Neuronal stem cell (in vitro differentiated cells): ENCODE data around the gene MARK3.

Experiments used
- DNase-seq: peaks from one replicate; pipeline ENCODE4 v3.0.0-alpha.2; 2013; ENCODE audit warnings: low spot score
- H2AFZ ChIP-seq: one replicate; pipeline ENCODE4 v1.6.1; 2013; ENCODE audit warnings: mild to moderate bottlenecking, low read length, inconsistent platforms
- H2AK5ac ChIP-seq: 2 replicates; pipeline ENCODE4 v1.6.1; 2013; ENCODE audit warnings: low read depth, mild to moderate bottlenecking, inconsistent platforms, low read length, moderate library complexity, mixed read lengths
- H2BK120ac ChIP-seq: 2 replicates; pipeline ENCODE4 v1.6.1; 2013; ENCODE audit warnings: low read depth, mild to moderate bottlenecking, inconsistent platforms, low read length, moderate library complexity, mixed read lengths
- H2BK12ac ChIP-seq: one replicate; pipeline ENCODE4 v1.6.1; 2013; ENCODE audit warnings: low read length, inconsistent platforms
- H2BK15ac ChIP-seq: 2 replicates; pipeline ENCODE4 v1.6.1; 2013; ENCODE audit warnings: mild to moderate bottlenecking, low read length, inconsistent platforms, mixed read lengths
- H2BK5ac ChIP-seq: one replicate; pipeline ENCODE4 v1.6.1; 2013; ENCODE audit warnings: inconsistent platforms, mild to moderate bottlenecking, low read length, moderate library complexity
- H3K14ac ChIP-seq: one replicate; pipeline ENCODE4 v1.6.1; 2013; ENCODE audit warnings: low read length, inconsistent platforms
- H3K18ac ChIP-seq: 2 replicates; pipeline ENCODE4 v1.6.1; 2013; ENCODE audit warnings: low read length, inconsistent platforms
- H3K23ac ChIP-seq: 2 replicates; pipeline ENCODE4 v1.6.1; 2013; ENCODE audit warnings: low read depth, mild to moderate bottlenecking, mixed read lengths, low read length, inconsistent platforms; ENCODE audit not compliant: poor library complexity
- H3K27ac ChIP-seq: replicated peaks from 3 replicates; pipeline ENCODE4 v1.5.1; 2013; ENCODE audit warnings: low read length, inconsistent platforms
- H3K27me3 ChIP-seq, 3 experiments: 2 replicates each; pipeline ENCODE4 v1.6.1; 2013; ENCODE audit warnings: low read length in 3 of 3, mild to moderate bottlenecking in 2 of 3, inconsistent platforms in 1 of 3, low read depth in 1 of 3, mixed read lengths in 1 of 3, moderate library complexity in 1 of 3; ENCODE audit not compliant: control insufficient read depth in 3 of 3, insufficient read depth in 3 of 3
- H3K36me3 ChIP-seq, 2 donors: replicated peaks in 1 of 2; 2 replicates each; pipeline ENCODE4 v1.6.1; 2013; ENCODE audit warnings: low read length in 2 of 2; ENCODE audit not compliant: control insufficient read depth in 2 of 2, insufficient read depth in 2 of 2
- H3K4ac ChIP-seq: 2 replicates; pipeline ENCODE4 v1.6.1; 2013; ENCODE audit warnings: inconsistent platforms, mild to moderate bottlenecking, low read length, moderate library complexity
- H3K4me1 ChIP-seq, 2 donors: 1 replicate in 1 of 2; 2 replicates in 1 of 2; pipeline ENCODE4 v1.6.1; 2013; ENCODE audit warnings: low read length in 2 of 2, low read depth in 1 of 2; ENCODE audit not compliant: control insufficient read depth in 2 of 2, insufficient read depth in 1 of 2
- H3K4me2 ChIP-seq: one replicate; pipeline ENCODE4 v1.6.1; 2013; ENCODE audit warnings: mild to moderate bottlenecking, low read length, inconsistent platforms; ENCODE audit not compliant: insufficient read depth, poor library complexity, severe bottlenecking
- H3K4me3 ChIP-seq, 2 donors: 2 replicates each; pipeline ENCODE4 v1.5.1; 2013; ENCODE audit warnings: low read length in 2 of 2, mild to moderate bottlenecking in 2 of 2, inconsistent platforms in 1 of 2, moderate library complexity in 1 of 2
- H3K79me1 ChIP-seq: one replicate; pipeline ENCODE4 v1.6.1; 2013; ENCODE audit warnings: low read depth, mild to moderate bottlenecking, inconsistent platforms, low read length, moderate library complexity
- H3K9ac ChIP-seq: one replicate; pipeline ENCODE4 v1.6.1; 2013; ENCODE audit warnings: mild to moderate bottlenecking, low read depth, low read length, inconsistent platforms; ENCODE audit not compliant: poor library complexity
- H3K9me3 ChIP-seq, 2 donors: replicated peaks in 1 of 2; 2 replicates each; pipeline versions ENCODE3 to v1.6.1; 2013; ENCODE audit warnings: low read length in 2 of 2, mild to moderate bottlenecking in 2 of 2, inconsistent platforms in 1 of 2, low read depth in 1 of 2, mixed read lengths in 1 of 2, moderate library complexity in 1 of 2; ENCODE audit not compliant: control insufficient read depth in 2 of 2, insufficient read depth in 1 of 2
- H4K8ac ChIP-seq: one replicate; pipeline ENCODE4 v1.6.1; 2013; ENCODE audit warnings: low read depth, mild to moderate bottlenecking, inconsistent platforms, low read length, moderate library complexity
- H4K91ac ChIP-seq: one replicate; pipeline ENCODE4 v1.6.1; 2013; ENCODE audit warnings: low read length, low read depth, mild to moderate bottlenecking, inconsistent platforms; ENCODE audit not compliant: poor library complexity
- WGBS, 2 donors: extraction: QIAGEN DNeasy Blood & Tissue Kit; methylation state at CpG; one replicate each; pipeline ENCODE4 v1.1.7; 2013; ENCODE audit warnings: missing lambda C conversion rate in 2 of 2, mixed read lengths in 1 of 2; ENCODE audit not compliant: insufficient read length in 2 of 2, insufficient replicate concordance in 1 of 2; ENCODE audit errors: extremely low coverage in 2 of 2; 5-methylcytosine and 5-hydroxymethylcytosine counted together

Gene MARK3

DNA sequence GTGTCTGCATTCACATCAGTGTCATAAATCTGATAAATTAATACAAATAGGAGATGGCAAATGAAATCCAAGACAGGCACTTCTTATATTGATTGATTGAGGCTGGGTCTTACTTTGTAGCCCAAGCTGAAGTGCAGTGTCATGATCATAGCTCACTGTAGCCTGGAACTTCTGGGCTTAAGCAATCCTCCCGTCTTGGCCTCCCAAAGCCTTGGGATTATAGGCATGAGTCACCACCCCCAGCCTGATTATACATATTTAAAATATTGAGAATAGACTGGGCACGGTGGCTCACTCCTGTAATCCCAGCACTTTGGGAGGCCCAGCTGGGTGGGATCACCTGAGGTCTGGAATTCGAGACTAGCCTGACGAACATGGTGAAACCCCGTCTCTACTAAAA is 51.3 kb downstream of the MARK3 start:
- no peaks in the 10 kb centered on the region for H3K4me1 ChIP-seq
- no CpG with 5 or more reads among the region's 5 CpGs for WGBS, 2 donors
- H3K14ac ChIP-seq = no peak overlapping the region
- H2AK5ac ChIP-seq = no peak overlapping the region
- H3K4me2 ChIP-seq = no peak overlapping the region
- H3K9me3 ChIP-seq = peaks cover 0 to under 1% of the 10 kb centered on the region in 2 donors
- no peak overlapping the region for H3K4ac ChIP-seq
- no peak overlapping the region for H3K23ac ChIP-seq
- no peak overlapping the region for H3K9ac ChIP-seq
- no peak overlapping the region for H2BK15ac ChIP-seq
- no peak overlapping the region for H3K27ac ChIP-seq
- no peak overlapping the region for H2BK5ac ChIP-seq
- no peak for DNase-seq
- H2BK12ac ChIP-seq = no peak overlapping the region
- peaks cover 1% of the 10 kb centered on the region for H3K79me1 ChIP-seq
- H3K18ac ChIP-seq = no peak overlapping the region
- no peak overlapping the region for H3K4me3 ChIP-seq
- H3K36me3 ChIP-seq = peaks cover 5 to 58% of the 10 kb centered on the region in 2 donors
- no peak overlapping the region for H2BK120ac ChIP-seq
- H4K91ac ChIP-seq = no peak overlapping the region
- no peak overlapping the region for H4K8ac ChIP-seq
- no peaks in the 10 kb centered on the region for H3K27me3 ChIP-seq
- no peak overlapping the region for H2AFZ ChIP-seq

DNA sequence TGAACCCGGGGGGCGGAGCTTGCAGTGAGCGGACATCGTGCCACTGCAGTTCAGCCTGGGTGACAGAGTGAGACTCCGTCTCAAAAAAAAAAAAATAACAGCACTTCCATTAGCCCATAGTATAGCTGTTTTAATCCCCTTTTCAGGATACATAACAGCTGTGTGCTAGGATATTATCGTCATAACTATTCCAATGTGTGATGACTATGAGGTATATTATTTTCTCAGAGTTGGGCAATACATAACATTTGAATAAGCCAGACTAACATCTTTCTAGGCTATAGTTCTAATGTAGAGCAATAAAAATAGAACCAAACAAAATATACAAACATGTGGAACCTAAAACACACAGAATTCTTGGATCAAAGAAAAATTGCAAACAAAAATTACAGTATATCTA is 57.1 kb downstream of the MARK3 start:
- WGBS, 2 donors = no CpG with 5 or more reads among the region's 6 CpGs
- no peaks in the 10 kb centered on the region for H3K4me1 ChIP-seq

DNA sequence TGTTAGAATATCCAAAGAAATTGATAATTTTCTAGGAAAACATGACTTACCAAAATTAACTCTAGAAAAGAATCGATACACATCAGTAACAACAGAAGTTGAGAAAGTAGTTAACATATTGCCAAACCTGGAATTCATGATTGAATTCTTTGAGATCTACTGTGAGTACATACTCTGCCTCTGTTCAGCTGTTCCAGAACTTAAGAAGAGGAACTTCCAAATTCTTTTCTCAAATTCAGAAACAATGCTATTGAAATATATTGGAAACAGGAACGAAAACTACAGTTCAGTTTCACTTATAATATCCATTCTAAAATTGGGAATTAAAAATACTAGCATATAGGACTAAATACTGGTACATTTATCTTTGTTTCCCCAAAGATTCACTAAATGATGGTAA is 57.9 kb downstream of the MARK3 start:
- H3K4me3 ChIP-seq = no peak overlapping the region
- no peak overlapping the region for H2BK120ac ChIP-seq
- H3K27ac ChIP-seq = no peak overlapping the region
- H3K4me2 ChIP-seq = no peak overlapping the region
- WGBS, 2 donors = no CpG with 5 or more reads among the region's 2 CpGs
- H4K91ac ChIP-seq = no peak overlapping the region
- H2BK12ac ChIP-seq = no peak overlapping the region
- H2BK5ac ChIP-seq = no peak overlapping the region
- H3K27me3 ChIP-seq = no peaks in the 10 kb centered on the region
- DNase-seq = no peak
- H3K18ac ChIP-seq = no peak overlapping the region
- no peaks in the 10 kb centered on the region for H3K4me1 ChIP-seq
- peaks cover 0 to 5% of the 10 kb centered on the region in 2 donors for H3K9me3 ChIP-seq
- H3K79me1 ChIP-seq = no peaks in the 10 kb centered on the region
- no peak overlapping the region for H2AK5ac ChIP-seq
- no peak overlapping the region for H3K4ac ChIP-seq
- H3K9ac ChIP-seq = no peak overlapping the region
- peaks cover 2 to 39% of the 10 kb centered on the region in 2 donors for H3K36me3 ChIP-seq
- H3K23ac ChIP-seq = no peak overlapping the region
- no peak overlapping the region for H3K14ac ChIP-seq
- no peak overlapping the region for H4K8ac ChIP-seq
- no peak overlapping the region for H2BK15ac ChIP-seq
- no peak overlapping the region for H2AFZ ChIP-seq

More for the DNA sequence above, 57.1 kb downstream of the MARK3 start:
- DNase-seq = no peak
- H3K9me3 ChIP-seq = peaks cover 0 to 5% of the 10 kb centered on the region in 2 donors
- H3K4me3 ChIP-seq = no peak overlapping the region
- no peak overlapping the region for H4K8ac ChIP-seq
- H3K36me3 ChIP-seq = peaks cover 4 to 45% of the 10 kb centered on the region in 2 donors
- no peaks in the 10 kb centered on the region for H3K27me3 ChIP-seq
- H3K18ac ChIP-seq = no peak overlapping the region
- H2AK5ac ChIP-seq = no peak overlapping the region
- no peak overlapping the region for H2BK5ac ChIP-seq
- no peak overlapping the region for H2BK15ac ChIP-seq
- no peak overlapping the region for H4K91ac ChIP-seq
- no peak overlapping the region for H3K4me2 ChIP-seq
- no peak overlapping the region for H3K4ac ChIP-seq
- H3K27ac ChIP-seq = no peak overlapping the region
- H2AFZ ChIP-seq = no peak overlapping the region
- no peak overlapping the region for H3K23ac ChIP-seq
- H3K9ac ChIP-seq = no peak overlapping the region
- no peak overlapping the region for H2BK12ac ChIP-seq
- no peak overlapping the region for H2BK120ac ChIP-seq
- no peaks in the 10 kb centered on the region for H3K79me1 ChIP-seq
- no peak overlapping the region for H3K14ac ChIP-seq

GRCh38 chr14:103444837-103445524 is 59.8 kb downstream of the MARK3 start:
- no peak overlapping the region for H2BK12ac ChIP-seq
- WGBS, 2 donors = no CpG with 5 or more reads among the region's 4 CpGs
- no peaks in the 10 kb centered on the region for H3K4me1 ChIP-seq

More at GRCh38 chr14:103444837-103445524, 59.8 kb downstream of the MARK3 start:
- Histone ChIP-seq H3K79me1 (no peaks in the 10 kb centered on the region), H4K91ac (no peak overlapping the region), H3K27me3 (no peaks in the 10 kb centered on the region), H3K14ac (no peak overlapping the region), H2BK5ac (no peak overlapping the region), H3K4ac (no peak overlapping the region), H3K9ac (no peak overlapping the region), H2AK5ac (no peak overlapping the region), H3K18ac (no peak overlapping the region), H3K9me3 (peaks cover 0 to 5% of the 10 kb centered on the region in 2 donors), H2AFZ (no peak overlapping the region), H3K4me3 (no peak overlapping the region), H2BK15ac (no peak overlapping the region), H3K27ac (no peak overlapping the region), H4K8ac (no peak overlapping the region), H3K23ac (no peak overlapping the region), H3K36me3 (peaks cover 0 to 22% of the 10 kb centered on the region in 2 donors), H2BK120ac (no peak overlapping the region), H3K4me2 (no peak overlapping the region)
- DNase-seq = no peak
